ENCODE measurements around the gene CFAP251. TPM values are rescaled to one million over a fixed set of nuclear protein-coding genes. Genes with fewer than 3 reads are reported as not detected.

Gene CFAP251
- total and polyA plus RNA-seq, 2 donors (not counting 3 experiments of a cell fraction or from before 2014, with no cell fraction given) = 3.3 to 4.0 TPM

GRCh38 chr12:121925358-121925695, 6.9 kb downstream of the CFAP251 start:
- Histone ChIP-seq H3K9me3 (replicated peaks; ENCODE audit: control insufficient read depth, insufficient read depth, low read length) (no peaks in the 10 kb centered on the region), H3K27ac (ENCODE audit: insufficient read depth, low read depth, low read length) (peak overlapping the region; percentile 92), H3K9ac (replicated peaks; ENCODE audit: extremely low read depth, insufficient read depth, low read length) (peak overlapping the region; percentile 76), H3K79me2 (ENCODE audit: control insufficient read depth, insufficient read depth, low read length) (no peaks in the 10 kb centered on the region), H3K4me1 (ENCODE audit: control insufficient read depth, extremely low read depth, insufficient read depth, low read length) (peaks cover 16% of the 10 kb centered on the region), H4K20me1 (replicated peaks; ENCODE audit: control insufficient read depth, extremely low read depth, insufficient read depth, low read length) (no peaks in the 10 kb centered on the region), H3K27me3 (ENCODE audit: control insufficient read depth in 2 of 2, insufficient read depth in 2 of 2, low read length in 2 of 2) (no peaks in the 10 kb centered on the region), H3K9me1 (replicated peaks; ENCODE audit: control insufficient read depth, extremely low read depth, insufficient read depth, low read length) (no peaks in the 10 kb centered on the region), H2AFZ (ENCODE audit: low read depth, low read length) (peak overlapping the region; percentile 59), H3K36me3 (ENCODE audit: control insufficient read depth in 2 of 2, extremely low read depth in 1 of 2, insufficient read depth in 2 of 2, low read length in 2 of 2) (no peaks in the 10 kb centered on the region), H3K4me3 (replicated peaks in 1 of 3; ENCODE audit: insufficient read depth in 1 of 3, low read depth in 1 of 3, low read length in 3 of 3) (no peak overlapping the region), H3K4me2 (ENCODE audit: insufficient read depth, low read length) (peak overlapping the region; percentile 68)
- TF ChIP-seq MYC (IDR thresholded peaks at IDR 0.05; ENCODE audit: low read depth, low read length) = no peak
- TF ChIP-seq FOS (IDR thresholded peaks at IDR 0.05; ENCODE audit: borderline replicate concordance, insufficient read depth, low read length) = no peak
- TF ChIP-seq EZH2 (IDR thresholded peaks at IDR 0.05; ENCODE audit: borderline replicate concordance, low read depth, low read length, severe bottlenecking) = no peak
- TF ChIP-seq, protein P1, sequence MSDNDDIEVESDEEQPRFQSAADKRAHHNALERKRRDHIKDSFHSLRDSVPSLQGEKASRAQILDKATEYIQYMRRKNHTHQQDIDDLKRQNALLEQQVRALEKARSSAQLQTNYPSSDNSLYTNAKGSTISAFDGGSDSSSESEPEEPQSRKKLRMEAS (IDR thresholded peaks at IDR 0.05; ENCODE audit: insufficient read depth, insufficient read length) = no peak
- no peak for TF ChIP-seq POLR2A (IDR thresholded peaks at IDR 0.05; ENCODE audit: low read depth, low read length)
- no peak for TF ChIP-seq GATA2 (IDR thresholded peaks at IDR 0.05; ENCODE audit: insufficient read depth, insufficient read length, low read depth, low read length)
- TF ChIP-seq CTCF (IDR thresholded peaks at IDR 0.05; ENCODE audit: extremely low read depth in 1 of 2, insufficient read depth in 1 of 2, low read depth in 1 of 2, low read length in 2 of 2) = no peak
- dilution Hi-C loops (cut with MboI; ENCODE audit: extremely low pct_ligation_motif_present, low sequenced_read_pairs) = no loop called here
- CTCF ChIA-PET = interaction anchor here (0.7 to 1.0 kb wide), 2 partner anchors 39 to 101 kb away, joined by 3 read pairs; no protein-coding TSS in a partner anchor
- DNase-seq (ENCODE audit: low read depth, low spot score) = peak; percentile 50
- no peak for FAIRE-seq
- no TSS peak for BruUV-seq (replicated peaks)
- POLR2A ChIA-PET = interaction anchor here (0.5 to 0.6 kb wide), 2 partner anchors 299 to 485 kb away, joined by 3 read pairs; partner anchors contain the start of gene ORAI1
- intact Hi-C loops (cut with micrococcal nuclease) = no loop called here
